HepG2 (cell line): ENCODE results near the gene CEP20. TPM values are rescaled to one million over a fixed set of nuclear protein-coding genes. Genes with fewer than 3 reads are reported as not detected.

ENCODE experiments used
- CCDC6 ChIP-seq: sonication (generic); formaldehyde crosslinking; IDR thresholded peaks from 2 replicates; pipeline ENCODE4 v1.8.1; 2022; ENCODE audit warnings: mild to moderate bottlenecking, missing genetic modification reagents, moderate library complexity
- DRAP1 ChIP-seq: IDR thresholded peaks from 2 replicates; pipeline ENCODE4 v1.6.1; 2016; ENCODE audit warnings: missing genetic modification reagents, missing compliant biosample characterization
- FIP1L1 ChIP-seq: fragments of 200-400 bp; formaldehyde crosslinking; IDR thresholded peaks from 2 replicates; pipeline ENCODE4 v1.6.1; 2018; ENCODE audit warnings: low read depth, mild to moderate bottlenecking, low read length, moderate library complexity, borderline replicate concordance; ENCODE audit not compliant: insufficient read depth
- HMGXB3 ChIP-seq: sonication (generic); formaldehyde crosslinking; IDR thresholded peaks from 2 replicates; pipeline ENCODE4 v1.4.0; 2020; ENCODE audit warnings: missing genetic modification reagents, borderline replicate concordance
- HNF1B ChIP-seq: sonication (generic); formaldehyde crosslinking; IDR thresholded peaks from 2 replicates; pipeline ENCODE4 v1.5.1; 2020; ENCODE audit warnings: mild to moderate bottlenecking, moderate library complexity, missing genetic modification reagents
- HOXA7 ChIP-seq: sonication (generic); formaldehyde crosslinking; IDR thresholded peaks from 2 replicates; pipeline ENCODE4 v1.8.1; 2022; ENCODE audit warnings: mild to moderate bottlenecking, missing genetic modification reagents, moderate library complexity
- KAT7 ChIP-seq: IDR thresholded peaks from 2 replicates; pipeline ENCODE4 v1.6.1; 2018; ENCODE audit warnings: borderline replicate concordance, missing compliant biosample characterization
- MLX ChIP-seq: IDR thresholded peaks from 2 replicates; pipeline ENCODE4 v1.6.1; 2016
- NFE2 ChIP-seq: sonication (generic); formaldehyde crosslinking; IDR thresholded peaks from 2 replicates; pipeline ENCODE4 v1.4.0; 2020; ENCODE audit warnings: missing genetic modification reagents
- PAX8 ChIP-seq: sonication (generic); formaldehyde crosslinking; IDR thresholded peaks from 2 replicates; pipeline ENCODE4 v1.8.0; 2022; ENCODE audit warnings: mild to moderate bottlenecking, missing genetic modification reagents, borderline replicate concordance
- PREB ChIP-seq: sonication (generic); formaldehyde crosslinking; IDR thresholded peaks from 2 replicates; pipeline ENCODE4 v1.4.0; 2020; ENCODE audit warnings: missing genetic modification reagents
- PTBP1 ChIP-seq: fragments of 200-400 bp; formaldehyde crosslinking; IDR thresholded peaks from 2 replicates; pipeline ENCODE4 v1.6.1; 2018; ENCODE audit warnings: low read length, low read depth; ENCODE audit not compliant: poor library complexity, severe bottlenecking
- TCF7 ChIP-seq: sonication (generic); IDR thresholded peaks from 2 replicates; pipeline ENCODE4 v1.6.1; 2016; ENCODE audit warnings: antibody characterized with exemption, low read depth
- TRIM24 ChIP-seq: sonication (generic); formaldehyde crosslinking; IDR thresholded peaks from 2 replicates; pipeline ENCODE4 v1.8.0; 2022; ENCODE audit warnings: mild to moderate bottlenecking, missing genetic modification reagents
- ZFP36L2 ChIP-seq: sonication (generic); formaldehyde crosslinking; IDR thresholded peaks from 2 replicates; pipeline ENCODE4 v1.4.0; 2020; ENCODE audit warnings: missing genetic modification reagents
- ZNF12 ChIP-seq: sonication (generic); formaldehyde crosslinking; IDR thresholded peaks from 2 replicates; pipeline ENCODE4 v1.5.0; 2020; ENCODE audit warnings: missing genetic modification reagents
- ZNF18 ChIP-seq: sonication (generic); formaldehyde crosslinking; IDR thresholded peaks from 2 replicates; pipeline ENCODE4 v1.8.0; 2022; ENCODE audit warnings: mild to moderate bottlenecking, missing genetic modification reagents; ENCODE audit not compliant: insufficient replicate concordance
- ZNF292 ChIP-seq: sonication (generic); formaldehyde crosslinking; IDR thresholded peaks from 2 replicates; pipeline ENCODE4 v1.8.1; 2022; ENCODE audit warnings: mild to moderate bottlenecking, low read depth, missing genetic modification reagents, borderline replicate concordance
- ZNF510 ChIP-seq: sonication (generic); formaldehyde crosslinking; IDR thresholded peaks from 2 replicates; pipeline ENCODE4 v1.4.0; 2020; ENCODE audit warnings: low read depth, mild to moderate bottlenecking, missing genetic modification reagents
- ZNF672 ChIP-seq: sonication (generic); formaldehyde crosslinking; IDR thresholded peaks from 2 replicates; pipeline ENCODE4 v1.8.1; 2022; ENCODE audit warnings: missing genetic modification reagents
- ZSCAN25 ChIP-seq: sonication (generic); formaldehyde crosslinking; IDR thresholded peaks from 2 replicates; pipeline ENCODE4 v1.8.0; 2022; ENCODE audit warnings: mild to moderate bottlenecking, missing genetic modification reagents
- polyA plus RNA-seq, 8 experiments: library from polyadenylated mRNA; depleted of rRNA in 3 of 8; stranded (reverse) in 7 of 8; unstranded in 1 of 8; fragments of >200 nt; fragmentation: Illumina TruSeq in 4 of 8; extraction: Trizol in 4 of 8; gene quantifications; 2 replicates each; pipeline versions ENCODE4 v1.2.1 to v1.2.3, GENCODE V29; 2011 to 2016; ENCODE audit warnings: low read depth in 4 of 8, missing spikeins in 1 of 8, mixed read lengths in 1 of 8; ENCODE audit not compliant: insufficient read depth in 1 of 8
- total RNA-seq, 5 experiments: library from RNA; depleted of rRNA; stranded (reverse); fragments of >200 nt; fragmentation: Illumina TruSeq; extraction: Trizol; gene quantifications; 2 replicates each; pipeline ENCODE4 v1.2.3, GENCODE V29; 2016; ENCODE audit warnings: low read depth in 1 of 5

Gene CEP20
- total and polyA plus RNA-seq, 2 of the 13 experiments (the other 11 are each of a cell fraction or from before 2014, with no cell fraction given) = 53.0 to 54.1 TPM

- TF ChIP-seq HNF1B (CRISPR knock-in tag) = peak; percentile 67; the same call in 1 of the 2 replicates
- TF ChIP-seq ZSCAN25 (CRISPR knock-in tag) = no peak
- TF ChIP-seq ZNF18 (CRISPR knock-in tag) = no peak
- no peak for TF ChIP-seq NFE2 (CRISPR knock-in tag)
- TF ChIP-seq MLX (CRISPR knock-in tag) = no peak
- TF ChIP-seq PTBP1 = no peak
- TF ChIP-seq ZNF12 = no peak
- TF ChIP-seq TRIM24 (CRISPR knock-in tag) = no peak; the same call in none of the 2 replicates
- TF ChIP-seq PREB (CRISPR knock-in tag) = no peak
- no peak for TF ChIP-seq ZNF510 (CRISPR knock-in tag)
- TF ChIP-seq ZFP36L2 (CRISPR knock-in tag) = no peak
- TF ChIP-seq DRAP1 (CRISPR knock-in tag) = 0 out of 2 replicates have a peak, but pooled peaks have one; percentile 50
- peak; percentile 94 for TF ChIP-seq TCF7
- TF ChIP-seq KAT7 (CRISPR knock-in tag) = no peak
- no peak for TF ChIP-seq HOXA7 (CRISPR knock-in tag)
- TF ChIP-seq CCDC6 (CRISPR knock-in tag) = no peak
- TF ChIP-seq FIP1L1 = no peak
- no peak for TF ChIP-seq PAX8 (CRISPR knock-in tag)
- TF ChIP-seq ZNF292 = peak; percentile 71; the same call in 1 of the 2 replicates
- TF ChIP-seq HMGXB3 (CRISPR knock-in tag) = no peak
- TF ChIP-seq ZNF672 (CRISPR knock-in tag) = no peak
Observed at GRCh38 chr16:15899538-15900100, 11.2 kb upstream of the CEP20 start (continued).
